GM12878 (cell line): ENCODE measurements around the gene SLC12A1. TPM values are rescaled to one million over a fixed set of nuclear protein-coding genes. Genes with fewer than 3 reads are reported as not detected.

Experiments
- ATAC-seq: fragments of 200-7000 bp; cut with Tn5 transposase; 3 replicates; pipeline ENCODE4 v1.9.1; 2020; ENCODE audit warnings: mild to moderate bottlenecking, moderate library complexity
- BruUV-seq: library from RNA; stranded (reverse); fragments of 400-500 nt; replicated peaks from 2 replicates; lab custom pipeline; 2021; lab: Mats Ljungman, UMichigan
- CTCF ChIA-PET: fragments of 300-600 bp; sonication (Branson Sonifier 250); formaldehyde crosslinking; extraction: SDS; loops from one replicate; lab custom pipeline; 2021; ENCODE audit warnings: inconsistent platforms; lab: Yijun Ruan, JAX
- POLR2A ChIA-PET: fragments of 350-600 bp; formaldehyde crosslinking; extraction: SDS; loops from one replicate; lab custom pipeline; 2021; ENCODE audit warnings: inconsistent platforms; lab: Charles Lee
- RAD21 ChIA-PET: fragments of 300-600 bp; sonication (Branson Sonifier 250); formaldehyde crosslinking; loops from one replicate; lab custom pipeline; 2023; ENCODE audit warnings: antibody characterized with exemption; ENCODE audit not compliant: unreplicated experiment; lab: Charles Lee
- SMC1A ChIA-PET: fragments of 300-600 bp; sonication (Branson Sonifier 250); formaldehyde crosslinking; loops from one replicate; lab custom pipeline; 2023; ENCODE audit not compliant: unreplicated experiment, uncharacterized antibody; lab: Charles Lee
- DNase-seq: peaks from one replicate; pipeline ENCODE4 v3.0.0-alpha.2; 2011; ENCODE audit warnings: low read depth, low spot score
- FAIRE-seq: peaks from 3 replicates; lab custom pipeline; 2011; peaks lifted over from hg19 to GRCh38; lab: Jason Lieb, UNC
- H2AFZ ChIP-seq: 2 replicates; pipeline ENCODE4 v1.6.0; 2011; ENCODE audit warnings: low read depth, low read length, control low read depth; ENCODE audit not compliant: control insufficient read depth
- H3K27ac ChIP-seq: 2 replicates; pipeline ENCODE4 v1.5.1; 2011; ENCODE audit warnings: control low read depth; ENCODE audit not compliant: control insufficient read depth, insufficient read depth
- H3K27me3 ChIP-seq, 2 experiments: replicated peaks in 1 of 2; 2 replicates each; pipeline versions ENCODE4 v1.6.0 to v1.6.1; 2011; ENCODE audit warnings: low read length in 1 of 2; ENCODE audit not compliant: control insufficient read depth in 2 of 2, insufficient read depth in 2 of 2
- H3K36me3 ChIP-seq, 2 experiments: 2 replicates each; pipeline ENCODE4 v1.5.1; 2011; ENCODE audit warnings: low read length in 1 of 2; ENCODE audit not compliant: control insufficient read depth in 2 of 2, insufficient read depth in 2 of 2
- H3K4me1 ChIP-seq: 2 replicates; pipeline ENCODE4 v1.6.1; 2011; ENCODE audit warnings: mild to moderate bottlenecking, low read length, moderate library complexity, mixed read lengths; ENCODE audit not compliant: control insufficient read depth, insufficient read depth
- H3K4me2 ChIP-seq: 2 replicates; pipeline ENCODE4 v1.6.0; 2011; ENCODE audit warnings: control low read depth; ENCODE audit not compliant: control insufficient read depth, insufficient read depth
- H3K4me3 ChIP-seq: fragments of 200-600 bp; sonication (generic); 2 replicates; pipeline ENCODE4 v1.5.1; 2016
- H3K79me2 ChIP-seq: 2 replicates; pipeline ENCODE4 v1.6.0; 2011; ENCODE audit warnings: low read length; ENCODE audit not compliant: control insufficient read depth, insufficient read depth
- H3K9ac ChIP-seq: 2 replicates; pipeline ENCODE4 v1.8.0; 2011; ENCODE audit warnings: low read length, control low read depth, mixed read lengths; ENCODE audit not compliant: control insufficient read depth, insufficient read depth
- H3K9me3 ChIP-seq: replicated peaks from 3 replicates; pipeline ENCODE4 v1.5.1; 2011; ENCODE audit warnings: mild to moderate bottlenecking, low read length; ENCODE audit not compliant: control insufficient read depth, insufficient read depth
- H4K20me1 ChIP-seq: 2 replicates; pipeline ENCODE4 v1.6.0; 2011; ENCODE audit not compliant: control insufficient read depth, insufficient read depth
- ASH2L ChIP-seq: fragments of 300-600, 200-600 bp; sonication (generic); IDR thresholded peaks from 2 replicates; pipeline ENCODE4 v1.6.1; 2017; ENCODE audit warnings: low read depth, mild to moderate bottlenecking, borderline replicate concordance
- CHD1 ChIP-seq: IDR thresholded peaks from 2 replicates; pipeline ENCODE4 v1.6.1; 2012; ENCODE audit warnings: low read depth, low read length, improper control_type of control experiment
- FOXK2 ChIP-seq: fragments of 450-650 bp; IDR thresholded peaks from 2 replicates; pipeline ENCODE4 v1.6.1; 2017; ENCODE audit warnings: mild to moderate bottlenecking, moderate library complexity
- GABPA ChIP-seq: IDR thresholded peaks from 2 replicates; pipeline ENCODE4 v1.6.1; 2014; ENCODE audit warnings: antibody characterized with exemption, low read depth, mild to moderate bottlenecking, inconsistent platforms
- KLF5 ChIP-seq: fragments of 450-650 bp; IDR thresholded peaks from 2 replicates; pipeline ENCODE4 v1.6.1; 2014; ENCODE audit warnings: mild to moderate bottlenecking; ENCODE audit not compliant: partially characterized antibody
- SPI1 ChIP-seq: IDR thresholded peaks from 2 replicates; pipeline ENCODE4 v1.6.1; 2011; ENCODE audit warnings: low read depth, mild to moderate bottlenecking, low read length, moderate library complexity, borderline replicate concordance; ENCODE audit not compliant: insufficient read depth
- STAT1 ChIP-seq: fragments of 450-650 bp; conservative IDR thresholded peaks from 2 replicates; pipeline ENCODE4 v1.6.1; 2014; ENCODE audit warnings: antibody characterized with exemption, mild to moderate bottlenecking
- YY1 ChIP-seq: IDR thresholded peaks from 2 replicates; pipeline ENCODE4 v1.6.1; 2011; ENCODE audit warnings: low read depth, mild to moderate bottlenecking, low read length
- WGBS: methylation state at CpG from one replicate; pipeline ENCODE4 v1.1.6; 2016; ENCODE audit warnings: low lambda C conversion rate; ENCODE audit not compliant: insufficient replicate concordance, insufficient coverage; ENCODE audit errors: missing lambda C conversion rate; 5-methylcytosine and 5-hydroxymethylcytosine counted together
- in situ Hi-C: fragments of 300-500 bp; cut with MboI; formaldehyde crosslinking; loops from 9 replicates; pipeline ENCODE4 v1.14.3; 2018; ENCODE audit warnings: mixed read lengths
- intact Hi-C: fragments of 100-400 bp; cut with micrococcal nuclease; formaldehyde crosslinking; loops from one replicate; pipeline ENCODE4 v1.14.2; 2022; ENCODE audit not compliant: unreplicated experiment
- polyA plus RNA-seq, 11 experiments: library from polyadenylated mRNA; depleted of rRNA in 4 of 11; unstranded in 6 of 11; stranded (reverse) in 5 of 11; fragments of >200 nt; fragmentation: Nextera tagmentation in 4 of 11; fragmentation: Illumina TruSeq in 1 of 11; extraction: Ambion mirVana in 4 of 11; extraction: Trizol in 1 of 11; gene quantifications; 1 replicate in 1 of 11; 2 replicates in 10 of 11; pipeline versions ENCODE4 v1.2.1 to v1.2.3, GENCODE V29; 2011 to 2016; ENCODE audit warnings: inconsistent platforms in 2 of 11, missing spikeins in 2 of 11, low read depth in 1 of 11
- total RNA-seq, 4 experiments: library from RNA; depleted of rRNA in 3 of 4; stranded (reverse); fragments of >200 nt in 3 of 4; fragmentation: Illumina TruSeq in 1 of 4; extraction: Trizol in 1 of 4; gene quantifications; 2 replicates each; pipeline versions ENCODE4 v1.2.1 to v1.2.3, GENCODE V29; 2013 to 2021
- TF ChIP-seq, protein P1 (sequence below): fragments of 450-650 bp; IDR thresholded peaks from 2 replicates; pipeline ENCODE4 v1.6.1; 2017; ENCODE audit warnings: low read depth, mild to moderate bottlenecking, moderate library complexity

The SLC12A1 gene
- total and polyA plus RNA-seq, 10 of the 15 experiments (the other 5 are each of a cell fraction or from before 2014, with no cell fraction given), result under 0.01 TPM; not detected in 9

DNA sequence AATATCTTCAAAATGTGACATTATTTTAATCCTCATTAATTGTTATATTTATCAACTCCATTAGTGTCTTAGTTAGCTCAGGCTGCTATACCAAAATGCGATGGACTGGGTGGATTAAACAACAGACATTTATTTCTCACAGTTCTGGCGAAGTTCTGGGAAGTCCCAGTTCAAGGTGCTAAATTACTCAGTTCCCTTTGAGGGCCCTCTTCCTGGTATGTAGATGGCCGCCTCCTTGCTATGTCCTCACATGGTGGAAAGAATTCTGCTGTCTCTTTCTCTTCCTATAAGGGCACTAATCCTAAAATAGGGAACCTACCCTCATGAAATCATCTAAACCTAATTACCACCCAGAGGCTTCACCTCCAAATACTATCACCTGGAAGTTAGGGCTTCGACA, 86.4 kb downstream of the SLC12A1 start:
- SMC1A ChIA-PET, result interaction anchor here (0.6 to 0.9 kb wide), 3 partner anchors 34 to 60 kb away, joined by 3 to 4 read pairs (median 3); no protein-coding TSS in a partner anchor
- no peak overlapping the region for H2AFZ ChIP-seq
- no peaks in the 10 kb centered on the region for H3K79me2 ChIP-seq
- no peak for FAIRE-seq
- H3K9ac ChIP-seq, result no peak overlapping the region
- intact Hi-C loops, result no loop called here
- BruUV-seq, result no TSS peak
- no peaks in the 10 kb centered on the region for H3K9me3 ChIP-seq
- peak; percentile 76 for ATAC-seq
- no peaks in the 10 kb centered on the region for H3K4me1 ChIP-seq
- RAD21 ChIA-PET, result no interaction called here
- no peak for DNase-seq
- H3K27me3 ChIP-seq, result no peaks in the 10 kb centered on the region
- POLR2A ChIA-PET, result no interaction called here
- CTCF ChIA-PET, result interaction anchor here (8.8 kb wide), 1 partner anchor 61 kb away, joined by 78 read pairs; no protein-coding TSS in a partner anchor
- TF ChIP-seq KLF5 (no peak), ASH2L (no peak), YY1 (0 out of 2 replicates have a peak, but pooled peaks have one; percentile 16), SPI1 (peak; percentile 49; the same call in 1 of the 2 replicates), GABPA (no peak), STAT1 (no peak), FOXK2 (no peak), CHD1 (no peak)
- TF ChIP-seq, protein P1, sequence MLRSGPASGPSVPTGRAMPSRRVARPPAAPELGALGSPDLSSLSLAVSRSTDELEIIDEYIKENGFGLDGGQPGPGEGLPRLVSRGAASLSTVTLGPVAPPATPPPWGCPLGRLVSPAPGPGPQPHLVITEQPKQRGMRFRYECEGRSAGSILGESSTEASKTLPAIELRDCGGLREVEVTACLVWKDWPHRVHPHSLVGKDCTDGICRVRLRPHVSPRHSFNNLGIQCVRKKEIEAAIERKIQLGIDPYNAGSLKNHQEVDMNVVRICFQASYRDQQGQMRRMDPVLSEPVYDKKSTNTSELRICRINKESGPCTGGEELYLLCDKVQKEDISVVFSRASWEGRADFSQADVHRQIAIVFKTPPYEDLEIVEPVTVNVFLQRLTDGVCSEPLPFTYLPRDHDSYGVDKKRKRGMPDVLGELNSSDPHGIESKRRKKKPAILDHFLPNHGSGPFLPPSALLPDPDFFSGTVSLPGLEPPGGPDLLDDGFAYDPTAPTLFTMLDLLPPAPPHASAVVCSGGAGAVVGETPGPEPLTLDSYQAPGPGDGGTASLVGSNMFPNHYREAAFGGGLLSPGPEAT, result peak; percentile 37; the same call in 1 of the 2 replicates
- H3K4me2 ChIP-seq, result no peak overlapping the region
- in situ Hi-C loops, result no loop called here
- H4K20me1 ChIP-seq, result no peaks in the 10 kb centered on the region
- H3K27ac ChIP-seq, result no peak overlapping the region
- H3K36me3 ChIP-seq, result no peaks in the 10 kb centered on the region
- H3K4me3 ChIP-seq, result no peak overlapping the region
- WGBS, result 18% methylated on average over 4 of the region's 4 CpGs
